Natural killer cell (primary cell): Measurements from ENCODE around the gene C6orf118. TPM values are rescaled to one million over a fixed set of nuclear protein-coding genes. Genes with fewer than 3 reads are reported as not detected.

Experiments used
- ATAC-seq, 3 donors: fragments of 150-1000 bp in 2 of 3; fragments of 200-7000 bp in 1 of 3; cut with Tn5 transposase; 1 replicate in 1 of 3; 2 replicates in 2 of 3; pipeline ENCODE4 v1.10.0; 2021; ENCODE audit warnings: mild to moderate bottlenecking in 2 of 3, moderate library complexity in 2 of 3
- DNase-seq, 2 donors: peaks; one replicate each; pipeline versions ENCODE4 v3.0.0 to v3.0.0-alpha.2; 2013 to 2021; ENCODE audit warnings: mixed read lengths in 1 of 2
- H3K27ac ChIP-seq: one replicate; pipeline ENCODE4 v1.5.1; 2013; ENCODE audit warnings: mild to moderate bottlenecking, low read length
- H3K27me3 ChIP-seq: one replicate; pipeline ENCODE4 v1.6.1; 2013; ENCODE audit warnings: low read length; ENCODE audit not compliant: control insufficient read depth, insufficient read depth
- H3K36me3 ChIP-seq: one replicate; pipeline ENCODE4 v1.6.1; 2013; ENCODE audit warnings: low read length; ENCODE audit not compliant: control insufficient read depth, insufficient read depth
- H3K4me1 ChIP-seq: one replicate; pipeline ENCODE4 v1.6.1; 2013; ENCODE audit warnings: low read length; ENCODE audit not compliant: control insufficient read depth, insufficient read depth
- H3K4me3 ChIP-seq: one replicate; pipeline ENCODE4 v1.5.1; 2013; ENCODE audit warnings: low read length
- H3K9me3 ChIP-seq: one replicate; pipeline ENCODE4 v1.6.1; 2013; ENCODE audit warnings: low read length; ENCODE audit not compliant: control insufficient read depth, insufficient read depth
- H3K27ac Mint-ChIP-seq, 2 donors: one replicate each; pipeline ENCODE4 v1.8.0; 2022; ENCODE audit warnings: mild to moderate bottlenecking in 2 of 2, mixed read lengths in 2 of 2, moderate library complexity in 1 of 2
- H3K27me3 Mint-ChIP-seq, 2 donors: one replicate each; pipeline ENCODE4 v1.8.0; 2022; ENCODE audit warnings: low read depth in 2 of 2, mixed read lengths in 2 of 2
- H3K36me3 Mint-ChIP-seq: one replicate; pipeline ENCODE4 v1.8.0; 2022; ENCODE audit warnings: mixed read lengths
- H3K4me1 Mint-ChIP-seq, 2 donors: one replicate each; pipeline ENCODE4 v1.8.0; 2022; ENCODE audit warnings: mixed read lengths in 2 of 2
- H3K4me3 Mint-ChIP-seq: one replicate; pipeline ENCODE4 v1.8.0; 2022; ENCODE audit warnings: mild to moderate bottlenecking, moderate library complexity, mixed read lengths
- H3K9me3 Mint-ChIP-seq, 2 donors: one replicate each; pipeline ENCODE4 v1.8.0; 2022; ENCODE audit warnings: mixed read lengths in 2 of 2
- WGBS: methylation state at CpG from one replicate; pipeline ENCODE4 v1.1.7; 2013; ENCODE audit warnings: missing lambda C conversion rate; ENCODE audit not compliant: insufficient coverage; 5-methylcytosine and 5-hydroxymethylcytosine counted together
- intact Hi-C: fragments of 100-400 bp; cut with micrococcal nuclease; formaldehyde crosslinking; loops from one replicate; pipeline ENCODE4 v1.14.2; 2022
- total RNA-seq, 4 donors: library from RNA; stranded (reverse); fragments of 120-200 nt in 1 of 4; gene quantifications; one replicate each; pipeline versions ENCODE4 v1.2.3 to v1.2.4, GENCODE V29; 2013 to 2022
- TF ChIP-seq, protein P1 (sequence below): fragments of 200-600 bp; IDR thresholded peaks from one replicate; pipeline ENCODE4 v1.8.0; 2022; ENCODE audit warnings: antibody characterized with exemption

Gene C6orf118
- total RNA-seq, 3 donors from 2014 or later (not counting 1 experiment from before 2014, with no cell fraction given), result not detected

DNA sequence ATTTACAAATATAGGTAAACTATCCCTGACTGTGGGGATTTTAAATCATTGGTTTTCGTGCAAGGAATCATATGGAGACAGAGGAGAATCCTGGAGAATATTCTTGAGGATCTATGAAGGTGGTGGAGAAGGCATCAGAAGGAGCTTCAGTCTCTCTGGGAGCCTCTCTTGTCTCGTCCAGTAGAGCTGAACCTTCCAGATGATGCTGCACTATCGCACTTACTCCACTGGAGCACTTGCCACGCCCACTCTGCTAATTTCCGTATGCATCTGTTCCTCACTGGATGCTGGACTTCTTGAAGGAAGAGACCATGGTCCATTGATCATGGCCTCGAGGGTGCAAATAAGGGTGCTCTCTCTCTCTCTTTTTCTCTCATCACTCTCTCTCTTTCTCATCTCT, 36.8 kb downstream of the C6orf118 start:
- no peaks in the 10 kb centered on the region for H3K9me3 ChIP-seq
- 79% methylated on average over 6 of the region's 6 CpGs for WGBS
- Mint-ChIP-seq H3K36me3 (no peaks in the 10 kb centered on the region), H3K27me3 (no peaks in the 10 kb centered on the region), H3K4me3 (no peak overlapping the region), H3K27ac (no peak overlapping the region), H3K4me1 (no peaks in the 10 kb centered on the region), H3K9me3 (peaks cover 15 to 30% of the 10 kb centered on the region in 2 donors)
- no peak overlapping the region for H3K4me3 ChIP-seq
- no peaks in the 10 kb centered on the region for H3K4me1 ChIP-seq
- no peaks in the 10 kb centered on the region for H3K36me3 ChIP-seq
- no peak overlapping the region for H3K27ac ChIP-seq
- DNase-seq (no peak), ATAC-seq (no peak)
- intact Hi-C loops, result no loop called here
- TF ChIP-seq, protein P1, sequence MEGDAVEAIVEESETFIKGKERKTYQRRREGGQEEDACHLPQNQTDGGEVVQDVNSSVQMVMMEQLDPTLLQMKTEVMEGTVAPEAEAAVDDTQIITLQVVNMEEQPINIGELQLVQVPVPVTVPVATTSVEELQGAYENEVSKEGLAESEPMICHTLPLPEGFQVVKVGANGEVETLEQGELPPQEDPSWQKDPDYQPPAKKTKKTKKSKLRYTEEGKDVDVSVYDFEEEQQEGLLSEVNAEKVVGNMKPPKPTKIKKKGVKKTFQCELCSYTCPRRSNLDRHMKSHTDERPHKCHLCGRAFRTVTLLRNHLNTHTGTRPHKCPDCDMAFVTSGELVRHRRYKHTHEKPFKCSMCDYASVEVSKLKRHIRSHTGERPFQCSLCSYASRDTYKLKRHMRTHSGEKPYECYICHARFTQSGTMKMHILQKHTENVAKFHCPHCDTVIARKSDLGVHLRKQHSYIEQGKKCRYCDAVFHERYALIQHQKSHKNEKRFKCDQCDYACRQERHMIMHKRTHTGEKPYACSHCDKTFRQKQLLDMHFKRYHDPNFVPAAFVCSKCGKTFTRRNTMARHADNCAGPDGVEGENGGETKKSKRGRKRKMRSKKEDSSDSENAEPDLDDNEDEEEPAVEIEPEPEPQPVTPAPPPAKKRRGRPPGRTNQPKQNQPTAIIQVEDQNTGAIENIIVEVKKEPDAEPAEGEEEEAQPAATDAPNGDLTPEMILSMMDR, result no peak
- no peaks in the 10 kb centered on the region for H3K27me3 ChIP-seq

DNA sequence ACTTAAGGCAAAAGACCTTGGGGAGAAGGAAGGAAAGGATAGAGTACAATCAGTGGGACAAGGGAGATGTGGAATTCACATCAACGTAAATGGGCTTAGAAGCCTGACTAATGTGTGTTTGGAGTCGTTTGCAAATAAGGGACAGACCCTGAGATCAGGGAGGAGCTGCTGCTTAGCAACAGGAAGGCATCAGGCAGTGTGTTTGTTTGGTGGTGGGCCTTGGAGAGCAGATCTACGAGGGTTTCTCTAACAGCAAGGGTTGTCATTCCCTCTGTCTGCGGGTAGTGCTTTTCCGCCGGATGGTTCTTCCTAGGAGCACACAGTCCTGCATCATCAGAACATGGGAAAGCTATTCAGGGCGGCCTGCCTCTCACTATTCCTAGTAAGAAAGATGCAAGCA, 40.4 kb downstream of the C6orf118 start:
- 68% methylated on average over 7 of the region's 7 CpGs for WGBS

DNA sequence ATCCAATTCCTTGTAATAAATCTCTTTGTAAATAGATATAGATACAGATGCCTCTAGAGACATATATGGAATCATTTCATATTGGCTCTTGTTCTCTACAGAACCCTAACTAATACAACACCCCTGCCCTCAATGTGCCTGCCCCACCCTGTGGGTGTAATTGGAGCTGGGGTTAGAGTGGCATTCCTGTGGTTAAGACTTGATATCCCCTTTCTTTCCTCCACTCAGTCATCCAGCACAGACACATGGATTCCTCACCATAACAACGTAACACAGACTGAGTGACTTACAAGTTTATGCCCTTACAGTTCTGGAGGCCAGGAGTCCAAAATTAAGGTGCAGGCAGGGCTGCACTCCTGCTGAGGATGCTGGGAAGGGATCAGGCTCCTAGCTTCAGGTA, 42.8 kb downstream of the C6orf118 start:
- Histone ChIP-seq H3K9me3 (peaks cover 2% of the 10 kb centered on the region), H3K4me3 (no peak overlapping the region), H3K27me3 (no peaks in the 10 kb centered on the region), H3K4me1 (no peaks in the 10 kb centered on the region), H3K27ac (no peak overlapping the region), H3K36me3 (no peaks in the 10 kb centered on the region)
- intact Hi-C loops, result no loop called here
- H3K9me3 Mint-ChIP-seq, result peaks cover 11 to 16% of the 10 kb centered on the region in 2 donors
- 90% methylated on average over 1 of the region's 1 CpG for WGBS
- no peaks in the 10 kb centered on the region for H3K36me3 Mint-ChIP-seq
- DNase-seq, result no peak
- H3K27me3 Mint-ChIP-seq, result no peaks in the 10 kb centered on the region
- no peak overlapping the region for H3K4me3 Mint-ChIP-seq
- H3K4me1 Mint-ChIP-seq, result no peaks in the 10 kb centered on the region
- no peak for ATAC-seq
- TF ChIP-seq, protein P1, result no peak
- no peak overlapping the region for H3K27ac Mint-ChIP-seq

More for the DNA sequence above, 40.4 kb downstream of the C6orf118 start:
- Mint-ChIP-seq H3K4me1 (no peaks in the 10 kb centered on the region), H3K27me3 (no peaks in the 10 kb centered on the region), H3K9me3 (peaks cover 10 to 23% of the 10 kb centered on the region in 2 donors), H3K27ac (no peak overlapping the region), H3K36me3 (no peaks in the 10 kb centered on the region), H3K4me3 (no peak overlapping the region)
- ATAC-seq, result no peak
- TF ChIP-seq, protein P1, result no peak
- H3K9me3 ChIP-seq, result peaks cover 2% of the 10 kb centered on the region
- no peak overlapping the region for H3K27ac ChIP-seq
- intact Hi-C loops, result no loop called here
- H3K36me3 ChIP-seq, result no peaks in the 10 kb centered on the region
- no peaks in the 10 kb centered on the region for H3K27me3 ChIP-seq
- no peaks in the 10 kb centered on the region for H3K4me1 ChIP-seq
- no peak for DNase-seq
- H3K4me3 ChIP-seq, result no peak overlapping the region

DNA sequence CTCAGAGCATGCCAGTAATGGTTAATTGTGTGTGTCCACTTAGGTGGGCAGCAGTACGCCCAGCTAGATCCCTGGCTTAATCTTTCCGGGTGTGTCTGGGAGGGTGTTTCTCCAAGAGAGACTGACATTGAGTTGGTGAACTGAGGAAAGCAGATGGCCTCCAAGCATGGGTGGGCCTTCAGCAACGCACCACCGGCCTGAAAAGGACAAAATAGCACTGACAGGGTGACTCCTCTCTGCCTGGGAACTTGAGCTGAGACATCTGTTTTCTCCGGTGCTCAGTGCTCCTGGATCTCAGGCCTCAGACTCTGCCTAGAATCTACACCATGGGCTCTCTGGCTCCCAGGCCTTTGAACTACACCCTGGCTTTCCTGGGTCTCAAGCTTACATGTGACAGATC, 43.2 kb downstream of the C6orf118 start:
- no peaks in the 10 kb centered on the region for H3K4me1 ChIP-seq
- peaks cover 5% of the 10 kb centered on the region for H3K9me3 ChIP-seq
- no peak for DNase-seq
- Mint-ChIP-seq H3K4me3 (no peak overlapping the region), H3K9me3 (peaks cover 11 to 13% of the 10 kb centered on the region in 2 donors), H3K27me3 (no peaks in the 10 kb centered on the region), H3K36me3 (no peaks in the 10 kb centered on the region), H3K4me1 (no peaks in the 10 kb centered on the region), H3K27ac (no peak overlapping the region)
- intact Hi-C loops, result no loop called here
- TF ChIP-seq, protein P1, result no peak
- no peaks in the 10 kb centered on the region for H3K36me3 ChIP-seq
- 92% methylated on average over 5 of the region's 5 CpGs for WGBS
- H3K4me3 ChIP-seq, result no peak overlapping the region
- H3K27me3 ChIP-seq, result no peaks in the 10 kb centered on the region
- ATAC-seq, result no peak
- no peak overlapping the region for H3K27ac ChIP-seq
